GM23338 (cell line): ENCODE measurements around the gene C14orf119. TPM values are rescaled to one million over a fixed set of nuclear protein-coding genes. Genes with fewer than 3 reads are reported as not detected.

Experiments
- ATAC-seq: fragments of 200-7000 bp; cut with Tn5 transposase; 3 replicates; pipeline ENCODE4 v1.9.1; 2020
- DNase-seq: peaks from one replicate; pipeline ENCODE4 v3.0.0-alpha.2; 2015; ENCODE audit warnings: low spot score
- H2AFZ ChIP-seq: fragments of 200-600 bp; sonication (generic); 2 replicates; pipeline ENCODE4 v1.8.0; 2016; ENCODE audit warnings: antibody characterized with exemption, mild to moderate bottlenecking, moderate library complexity
- H3F3A ChIP-seq: fragments of 200-600 bp; sonication (generic); replicated peaks from 2 replicates; pipeline ENCODE4 v1.8.0; 2017; ENCODE audit warnings: antibody characterized with exemption, mixed run types, low read depth
- H3K27ac ChIP-seq: fragments of 200-600 bp; sonication (generic); 2 replicates; pipeline ENCODE4 v1.6.1; 2016; ENCODE audit warnings: low read depth
- H3K27me3 ChIP-seq: fragments of 200-600 bp; sonication (generic); 2 replicates; pipeline ENCODE4 v1.8.0; 2016; ENCODE audit warnings: mild to moderate bottlenecking, mixed run types, moderate library complexity; ENCODE audit not compliant: insufficient read depth
- H3K36me3 ChIP-seq: fragments of 200-600 bp; sonication (generic); 2 replicates; pipeline ENCODE4 v1.8.0; 2016; ENCODE audit warnings: mild to moderate bottlenecking; ENCODE audit not compliant: insufficient read depth
- H3K4me1 ChIP-seq: fragments of 200-600 bp; sonication (generic); 2 replicates; pipeline ENCODE4 v1.8.0; 2016; ENCODE audit warnings: mild to moderate bottlenecking, moderate library complexity; ENCODE audit not compliant: insufficient read depth
- H3K4me2 ChIP-seq: fragments of 200-600 bp; sonication (generic); 2 replicates; pipeline ENCODE4 v1.7.1; 2017; ENCODE audit warnings: mixed run types
- H3K4me3 ChIP-seq: fragments of 200-600 bp; sonication (generic); 2 replicates; pipeline ENCODE4 v1.6.1; 2016; ENCODE audit warnings: mixed run types
- H3K79me2 ChIP-seq: fragments of 200-600 bp; sonication (generic); replicated peaks from 2 replicates; pipeline ENCODE4 v1.8.0; 2017; ENCODE audit warnings: mild to moderate bottlenecking; ENCODE audit not compliant: insufficient read depth
- H3K9me2 ChIP-seq: fragments of 200-600 bp; sonication (generic); 2 replicates; pipeline ENCODE4 v1.8.0; 2017; ENCODE audit not compliant: insufficient read depth
- H4K20me1 ChIP-seq: fragments of 200-600 bp; sonication (generic); replicated peaks from 2 replicates; pipeline ENCODE4 v1.8.0; 2017; ENCODE audit warnings: mild to moderate bottlenecking; ENCODE audit not compliant: insufficient read depth
- H3K27ac Mint-ChIP-seq: 2 replicates; pipeline ENCODE4 v1.8.0; 2020; ENCODE audit warnings: inconsistent platforms, mild to moderate bottlenecking, moderate library complexity, mixed read lengths
- H3K27me3 Mint-ChIP-seq: 3 replicates; pipeline ENCODE4 v1.8.0; 2022; ENCODE audit warnings: low read depth, mild to moderate bottlenecking, moderate library complexity, mixed read lengths, inconsistent platforms; ENCODE audit not compliant: insufficient read depth, poor library complexity
- H3K36me3 Mint-ChIP-seq: 3 replicates; pipeline ENCODE4 v1.8.0; 2021; ENCODE audit warnings: low read depth, mild to moderate bottlenecking, inconsistent platforms, moderate library complexity, mixed read lengths
- H3K4me1 Mint-ChIP-seq: 3 replicates; pipeline ENCODE4 v1.8.0; 2020; ENCODE audit warnings: mild to moderate bottlenecking, inconsistent platforms, mixed read lengths
- H3K4me3 Mint-ChIP-seq: 3 replicates; pipeline ENCODE4 v1.8.0; 2021; ENCODE audit warnings: moderate library complexity, mild to moderate bottlenecking, inconsistent platforms, mixed read lengths
- H3K9me3 Mint-ChIP-seq: 3 replicates; pipeline ENCODE4 v1.8.0; 2020; ENCODE audit warnings: moderate library complexity, mild to moderate bottlenecking, inconsistent platforms, mixed read lengths
- CTCF ChIP-seq, 2 experiments: fragments of 200-600 bp in 1 of 2; sonication (generic) in 1 of 2; conservative IDR thresholded peaks; 2 replicates each; pipeline versions ENCODE4 v1.5.1 to v1.6.1; 2016 to 2017; ENCODE audit warnings: antibody characterized with exemption in 2 of 2, low read depth in 2 of 2, mild to moderate bottlenecking in 2 of 2, moderate library complexity in 1 of 2
- ETS1 ChIP-seq: IDR thresholded peaks from 2 replicates; pipeline ENCODE4 v1.6.1; 2016; ENCODE audit warnings: antibody characterized with exemption
- EZH2phosphoT487 ChIP-seq: fragments of 200-600 bp; sonication (generic); IDR thresholded peaks from one replicate; pipeline ENCODE4 v1.8.1; 2018; ENCODE audit warnings: antibody characterized with exemption; ENCODE audit not compliant: unreplicated experiment
- REST ChIP-seq: IDR thresholded peaks from one replicate; pipeline ENCODE4 v1.6.1; 2018; ENCODE audit warnings: antibody characterized with exemption; ENCODE audit not compliant: unreplicated experiment
- ZNF114 ChIP-seq: fragments of 250-450 bp; sonication (Bioruptor Pico); IDR thresholded peaks from 2 replicates; pipeline ENCODE4 v1.5.0; 2020; ENCODE audit warnings: mild to moderate bottlenecking, moderate library complexity
- ZNF331 ChIP-seq: fragments of 250-450 bp; sonication (Bioruptor Pico); IDR thresholded peaks from 2 replicates; pipeline ENCODE4 v1.5.0; 2020; ENCODE audit warnings: low read depth, mild to moderate bottlenecking, moderate library complexity
- ZNF462 ChIP-seq: fragments of 250-450 bp; sonication (Bioruptor Pico); IDR thresholded peaks from 2 replicates; pipeline ENCODE4 v1.5.0; 2020; ENCODE audit warnings: mild to moderate bottlenecking, moderate library complexity
- polyA plus RNA-seq: library from polyadenylated mRNA; unstranded; fragments of >200 nt; fragmentation: Nextera tagmentation; extraction: Ambion mirVana; gene quantifications from 2 replicates; pipeline ENCODE4 v1.2.1, GENCODE V29; 2016
- total RNA-seq: library from RNA; depleted of rRNA; stranded (reverse); fragments of >200 nt; shearing (Covaris generic); gene quantifications from 2 replicates; pipeline ENCODE4 v1.2.3, GENCODE V29; 2014

C14orf119 gene
- total and polyA plus RNA-seq, 2 experiments from 2014 or later: 49.4 to 118 TPM

GRCh38 chr14:23115918-23116317 is 20.6 kb downstream of the C14orf119 start (continued):
- TF ChIP-seq CTCF (conservative IDR thresholded peaks at IDR 0.05; ENCODE audit: low read depth in 2 of 2) (no peak), REST (no peak)

- peaks cover 33% of the 10 kb centered on the region for H3K4me1 ChIP-seq
- H3K9me2 ChIP-seq: no peaks in the 10 kb centered on the region
- Mint-ChIP-seq H3K4me1 (peaks cover 50% of the 10 kb centered on the region), H3K4me3 (no peak overlapping the region), H3K27me3 (peaks cover 22% of the 10 kb centered on the region), H3K9me3 (no peaks in the 10 kb centered on the region; the same call in 2 of the 3 replicates), H3K36me3 (no peaks in the 10 kb centered on the region; the same call in 2 of the 3 replicates), H3K27ac (no peak overlapping the region)
- no peak overlapping the region for H3K27ac ChIP-seq
- H4K20me1 ChIP-seq: no peaks in the 10 kb centered on the region
- H3K27me3 ChIP-seq: no peaks in the 10 kb centered on the region
- no peak overlapping the region for H3K4me3 ChIP-seq
- no peaks in the 10 kb centered on the region; the same call in 1 of the 2 replicates for H3F3A ChIP-seq
- no peak for ATAC-seq
- H3K79me2 ChIP-seq: no peaks in the 10 kb centered on the region
- no peaks in the 10 kb centered on the region for H3K36me3 ChIP-seq
- no peak for DNase-seq
- H3K4me2 ChIP-seq: no peak overlapping the region
- no peak overlapping the region for H2AFZ ChIP-seq
- no peak for TF ChIP-seq ZNF462 (CRISPR knock-in tag)
- TF ChIP-seq EZH2phosphoT487: no peak
- TF ChIP-seq ZNF331 (CRISPR knock-in tag): no peak
- TF ChIP-seq ZNF114: no peak
- no peak for TF ChIP-seq CTCF (conservative IDR thresholded peaks at IDR 0.05; ENCODE audit: low read depth in 2 of 2)
- no peak for TF ChIP-seq ETS1
Observed at GRCh38 chr14:23117371-23118020, 22.2 kb downstream of the C14orf119 start.
